ENCODE results near the gene ABTB1.

The ABTB1 gene

GRCh38 chr3:127671523-127672428, 976 bp upstream of the ABTB1 start:
- Histone ChIP-seq H3K27me3 (ENCODE audit: insufficient read depth, poor library complexity, severe bottlenecking) (no peaks in the 10 kb centered on the region), H3K27ac (replicated peaks) (peak overlapping the region; percentile 88), H3K4me3 (replicated peaks; ENCODE audit: insufficient read depth, low read length) (peak overlapping the region; percentile 48)
- no peak for TF ChIP-seq REST (IDR thresholded peaks at IDR 0.05; ENCODE audit: insufficient replicate concordance, low read depth)
- 0 out of 2 replicates have a peak, but pooled peaks have one; percentile 32 for TF ChIP-seq POLR2AphosphoS5 (IDR thresholded peaks at IDR 0.05; ENCODE audit: low read depth)
- peak in 1 of 2 experiments; percentile 18 for DNase-seq (ENCODE audit: low read depth in 1 of 2, low spot score in 1 of 2)

- H3K4me3 ChIP-seq (replicated peaks; ENCODE audit: insufficient read depth, low read length), result peak overlapping the region; percentile 80
- TF ChIP-seq REST (IDR thresholded peaks at IDR 0.05; ENCODE audit: insufficient replicate concordance, low read depth) (no peak), CTCF (IDR thresholded peaks at IDR 0.05; ENCODE audit: insufficient read depth, low read length) (no peak), GABPA (IDR thresholded peaks at IDR 0.05; ENCODE audit: low read depth) (no peak), SPI1 (IDR thresholded peaks at IDR 0.05; ENCODE audit: borderline replicate concordance, low read depth) (no peak), POLR2AphosphoS5 (IDR thresholded peaks at IDR 0.05; ENCODE audit: low read depth) (no peak)
- H3K27me3 ChIP-seq (ENCODE audit: insufficient read depth, poor library complexity, severe bottlenecking), result no peaks in the 10 kb centered on the region
- peak in 1 of 2 experiments; percentile 32 for DNase-seq (ENCODE audit: low read depth in 1 of 2, low spot score in 1 of 2)
- H3K27ac ChIP-seq (replicated peaks), result peak overlapping the region; percentile 88; the same call in 1 of the 2 replicates
These were observed 694 bp downstream of the ABTB1 start for GRCh38 chr3:127673191-127674100.

GRCh38 chr3:127674101-127674721, 1.5 kb downstream of the ABTB1 start:
- Histone ChIP-seq H3K4me3 (replicated peaks; ENCODE audit: insufficient read depth, low read length) (no peak overlapping the region), H3K27me3 (ENCODE audit: insufficient read depth, poor library complexity, severe bottlenecking) (no peaks in the 10 kb centered on the region), H3K27ac (replicated peaks) (no peak overlapping the region)
- no peak for DNase-seq (ENCODE audit: low read depth in 1 of 2, low spot score in 1 of 2)
- TF ChIP-seq GABPA (IDR thresholded peaks at IDR 0.05; ENCODE audit: low read depth) (no peak), SPI1 (IDR thresholded peaks at IDR 0.05; ENCODE audit: borderline replicate concordance, low read depth) (no peak), POLR2AphosphoS5 (IDR thresholded peaks at IDR 0.05; ENCODE audit: low read depth) (no peak), CTCF (IDR thresholded peaks at IDR 0.05; ENCODE audit: insufficient read depth, low read length) (no peak), REST (IDR thresholded peaks at IDR 0.05; ENCODE audit: insufficient replicate concordance, low read depth) (no peak)
